H1 (cell line): ENCODE data around the gene UBN1. TPM values are rescaled to one million over a fixed set of nuclear protein-coding genes. Genes with fewer than 3 reads are reported as not detected.

Source experiments
- CTCF ChIA-PET: fragments of 300-600 bp; sonication (Branson Sonifier 250); formaldehyde crosslinking; loops from one replicate; lab custom pipeline; 2021; ENCODE audit not compliant: partially characterized antibody; lab: Charles Lee
- POLR2A ChIA-PET: fragments of 300-600 bp; sonication (Branson Sonifier 250); formaldehyde crosslinking; loops from one replicate; lab custom pipeline; 2021; ENCODE audit warnings: inconsistent platforms; ENCODE audit not compliant: partially characterized antibody; lab: Charles Lee
- DNase-seq, 2 experiments: peaks; one replicate each; pipeline versions ENCODE4 v3.0.0 to v3.0.0-alpha.2; 2010 to 2022; ENCODE audit warnings: low spot score in 2 of 2, low read depth in 1 of 2, mixed read lengths in 1 of 2
- FAIRE-seq: peaks from 2 replicates; lab custom pipeline; 2011; peaks lifted over from hg19 to GRCh38; lab: Jason Lieb, UNC
- H2AFZ ChIP-seq: 2 replicates; pipeline ENCODE4 v1.8.1; 2012; ENCODE audit warnings: low read length, inconsistent platforms
- H2AK5ac ChIP-seq: 2 replicates; pipeline ENCODE4 v1.6.1; 2013; ENCODE audit warnings: low read depth, low read length
- H2BK120ac ChIP-seq: replicated peaks from 2 replicates; pipeline ENCODE3; 2013; ENCODE audit warnings: low read depth, low read length, inconsistent platforms
- H2BK12ac ChIP-seq: 2 replicates; pipeline ENCODE4 v1.6.1; 2013; ENCODE audit warnings: low read depth, low read length
- H2BK15ac ChIP-seq: 2 replicates; pipeline ENCODE4 v1.6.1; 2013; ENCODE audit warnings: low read length
- H2BK20ac ChIP-seq: 2 replicates; pipeline ENCODE4 v1.6.1; 2013; ENCODE audit warnings: low read length
- H2BK5ac ChIP-seq: 2 replicates; pipeline ENCODE4 v1.6.1; 2013; ENCODE audit warnings: low read depth, low read length
- H3K14ac ChIP-seq: 2 replicates; pipeline ENCODE4 v1.6.1; 2013; ENCODE audit warnings: inconsistent platforms; ENCODE audit not compliant: insufficient read length
- H3K18ac ChIP-seq: 2 replicates; pipeline ENCODE4 v1.6.1; 2013; ENCODE audit warnings: low read length; ENCODE audit errors: extremely low read depth
- H3K23ac ChIP-seq: 2 replicates; pipeline ENCODE4 v1.6.1; 2013; ENCODE audit warnings: inconsistent platforms; ENCODE audit not compliant: insufficient read length
- H3K23me2 ChIP-seq: 2 replicates; pipeline ENCODE4 v1.6.1; 2013; ENCODE audit warnings: low read depth, low read length
- H3K27ac ChIP-seq: 2 replicates; pipeline ENCODE4 v1.6.1; 2011; ENCODE audit warnings: low read depth, low read length, inconsistent platforms
- H3K27me3 ChIP-seq, 4 experiments: replicated peaks in 1 of 4; 1 replicate in 1 of 4; 2 replicates in 3 of 4; pipeline versions ENCODE4 v1.6.1 to v1.8.1; 2011 to 2013; ENCODE audit warnings: low read length in 3 of 4, mild to moderate bottlenecking in 3 of 4, inconsistent platforms in 2 of 4, mixed read lengths in 2 of 4, moderate library complexity in 1 of 4; ENCODE audit not compliant: control insufficient read depth in 3 of 4, insufficient read depth in 3 of 4; ENCODE audit errors: extremely low read depth in 1 of 4
- H3K36me3 ChIP-seq, 4 experiments: 2 replicates each; pipeline versions ENCODE4 v1.6.1 to v1.8.1; 2011 to 2013; ENCODE audit warnings: mild to moderate bottlenecking in 4 of 4, low read length in 3 of 4, moderate library complexity in 2 of 4, control low read depth in 1 of 4, inconsistent platforms in 1 of 4; ENCODE audit not compliant: insufficient read depth in 4 of 4, control insufficient read depth in 2 of 4
- H3K4ac ChIP-seq: replicated peaks from 2 replicates; pipeline ENCODE3; 2013; ENCODE audit warnings: low read length, low read depth, mixed read lengths, inconsistent platforms; ENCODE audit not compliant: insufficient read length
- H3K4me1 ChIP-seq, 4 experiments: replicated peaks in 1 of 4; 1 replicate in 1 of 4; 2 replicates in 3 of 4; pipeline versions ENCODE4 v1.6.1 to v1.8.1; 2011 to 2013; ENCODE audit warnings: low read length in 3 of 4, inconsistent platforms in 2 of 4, mixed read lengths in 1 of 4; ENCODE audit not compliant: insufficient read depth in 4 of 4, control insufficient read depth in 3 of 4
- H3K4me2 ChIP-seq, 2 experiments: 2 replicates each; pipeline versions ENCODE4 v1.6.1 to v1.8.1; 2011 to 2013; ENCODE audit warnings: low read depth in 2 of 2, low read length in 2 of 2, control low read depth in 1 of 2, inconsistent platforms in 1 of 2, mild to moderate bottlenecking in 1 of 2; ENCODE audit not compliant: insufficient read depth in 1 of 2
- H3K4me3 ChIP-seq, 4 experiments: fragments of 200-600, 300-600 bp in 1 of 4; sonication (generic), shearing (Covaris generic), sonication (Bioruptor Twin) in 1 of 4; 2 replicates each; pipeline versions ENCODE4 v1.5.1 to v1.8.1; 2011 to 2016; ENCODE audit warnings: low read length in 4 of 4, low read depth in 3 of 4, control low read depth in 2 of 4, inconsistent platforms in 2 of 4, mild to moderate bottlenecking in 2 of 4, mixed read lengths in 1 of 4, moderate library complexity in 1 of 4; ENCODE audit not compliant: insufficient read depth in 2 of 4; ENCODE audit errors: extremely low read depth in 1 of 4
- H3K56ac ChIP-seq: replicated peaks from 2 replicates; pipeline ENCODE3; 2013; ENCODE audit warnings: low read depth, mild to moderate bottlenecking, mixed read lengths, low read length, inconsistent platforms; ENCODE audit not compliant: insufficient read length
- H3K79me1 ChIP-seq: 2 replicates; pipeline ENCODE4 v1.6.1; 2013; ENCODE audit warnings: low read depth, low read length, control low read depth
- H3K79me2 ChIP-seq, 2 experiments: 2 replicates each; pipeline versions ENCODE4 v1.6.1 to v1.8.1; 2012 to 2013; ENCODE audit warnings: low read length in 2 of 2, mild to moderate bottlenecking in 2 of 2, inconsistent platforms in 1 of 2; ENCODE audit not compliant: insufficient read depth in 2 of 2, control insufficient read depth in 1 of 2
- H3K9ac ChIP-seq, 4 experiments: replicated peaks in 1 of 4; 1 replicate in 1 of 4; 2 replicates in 3 of 4; pipeline versions ENCODE4 v1.6.1 to v1.8.1; 2011 to 2013; ENCODE audit warnings: low read depth in 3 of 4, low read length in 3 of 4, control low read depth in 2 of 4, mild to moderate bottlenecking in 2 of 4, moderate library complexity in 2 of 4, inconsistent platforms in 1 of 4; ENCODE audit errors: extremely low read depth in 1 of 4
- H3K9me3 ChIP-seq, 2 experiments: 2 replicates each; pipeline versions ENCODE4 v1.6.1 to v1.8.1; 2012 to 2013; ENCODE audit warnings: mild to moderate bottlenecking in 2 of 2, moderate library complexity in 2 of 2, control low read depth in 1 of 2, inconsistent platforms in 1 of 2, low read depth in 1 of 2, low read length in 1 of 2, mixed read lengths in 1 of 2; ENCODE audit not compliant: insufficient read depth in 2 of 2
- H4K20me1 ChIP-seq, 2 experiments: replicated peaks in 1 of 2; 2 replicates each; pipeline versions ENCODE3 to v1.8.1; 2011 to 2013; ENCODE audit warnings: inconsistent platforms in 2 of 2, low read length in 2 of 2, mild to moderate bottlenecking in 1 of 2; ENCODE audit not compliant: insufficient read depth in 2 of 2, control insufficient read depth in 1 of 2
- H4K5ac ChIP-seq: 2 replicates; pipeline ENCODE4 v1.6.1; 2013; ENCODE audit warnings: low read length, low read depth, mixed read lengths, inconsistent platforms; ENCODE audit not compliant: insufficient read length
- H4K8ac ChIP-seq: 2 replicates; pipeline ENCODE4 v1.8.0; 2013; ENCODE audit warnings: mild to moderate bottlenecking, moderate library complexity, low read length, inconsistent platforms; ENCODE audit not compliant: insufficient read depth; ENCODE audit errors: extremely low read depth
- H4K91ac ChIP-seq: replicated peaks from 2 replicates; pipeline ENCODE3; 2013; ENCODE audit warnings: low read length, mixed read lengths, inconsistent platforms; ENCODE audit not compliant: insufficient read length
- CTCF ChIP-seq, 3 experiments: IDR thresholded peaks; 1 replicate in 2 of 3; 2 replicates in 1 of 3; pipeline versions ENCODE4 v1.5.1 to v1.6.1; 2011; ENCODE audit warnings: low read length in 3 of 3, mild to moderate bottlenecking in 3 of 3, inconsistent platforms in 2 of 3, low read depth in 1 of 3, moderate library complexity in 1 of 3; ENCODE audit not compliant: insufficient read depth in 1 of 3; ENCODE audit errors: control extremely low read depth in 1 of 3
- RAD21 ChIP-seq, 2 experiments: IDR thresholded peaks in 1 of 2; conservative IDR thresholded peaks in 1 of 2; 2 replicates each; pipeline ENCODE4 v1.6.1; 2011; ENCODE audit warnings: low read depth in 2 of 2, low read length in 2 of 2, improper control_type of control experiment in 1 of 2, inconsistent platforms in 1 of 2, mild to moderate bottlenecking in 1 of 2, moderate library complexity in 1 of 2
- SAP30 ChIP-seq: fragments of 300-600 bp; sonication (generic); IDR thresholded peaks from 2 replicates; pipeline ENCODE4 v1.7.1; 2012; ENCODE audit warnings: low read length, moderate library complexity, mild to moderate bottlenecking, inconsistent platforms; ENCODE audit not compliant: insufficient read depth, insufficient replicate concordance
- SRF ChIP-seq: IDR thresholded peaks from 2 replicates; pipeline ENCODE4 v1.6.1; 2011; ENCODE audit warnings: mild to moderate bottlenecking, low read depth, low read length, moderate library complexity
- WGBS, 2 experiments: shearing (Covaris generic) in 1 of 2; methylation state at CpG; one replicate each; pipeline versions ENCODE4 v1.1.6 to v1.1.7; 2013 to 2015; ENCODE audit warnings: low lambda C conversion rate in 2 of 2, mixed read lengths in 2 of 2, inconsistent platforms in 1 of 2, low coverage in 1 of 2, missing lambda C conversion rate in 1 of 2; ENCODE audit not compliant: insufficient replicate concordance in 2 of 2, insufficient coverage in 1 of 2, insufficient read length in 1 of 2; ENCODE audit errors: extremely low coverage in 1 of 2, missing lambda C conversion rate in 1 of 2; 5-methylcytosine and 5-hydroxymethylcytosine counted together
- polyA plus RNA-seq, 7 experiments: library from polyadenylated mRNA; depleted of rRNA in 3 of 7; stranded (reverse) in 5 of 7; unstranded in 2 of 7; fragments of >200 nt in 5 of 7; fragments of 200-250 nt in 2 of 7; gene quantifications; 1 replicate in 5 of 7; 2 replicates in 1 of 7; 4 replicates in 1 of 7; pipeline versions ENCODE4 v1.2.1 to v1.2.3, GENCODE V29; 2011 to 2013; ENCODE audit warnings: missing spikeins in 2 of 7, mixed read lengths in 2 of 7
- total RNA-seq: library from RNA; stranded (reverse); fragmentation: NEBNext Ultra II Directional; extraction: Animal tissue kit (Norgen Biotek cat#: 25700); gene quantifications from 2 replicates; pipeline ENCODE4 v1.2.1, GENCODE V29; 2021

Gene UBN1
- total and polyA plus RNA-seq, 2 of the 8 experiments (the other 6 are each of a cell fraction or from before 2014, with no cell fraction given) = 16.2 to 37.0 TPM

- 86% methylated on average over 12 of the region's 18 CpGs; no CpG with 5 or more reads in 1 of the 2 experiments for WGBS, 2 experiments
- FAIRE-seq = no peak
- no peak overlapping the region for H2AFZ ChIP-seq
Observed at GRCh38 chr16:4922721-4923342, 75.6 kb downstream of the UBN1 start.

More at GRCh38 chr16:4922721-4923342, 75.6 kb downstream of the UBN1 start:
- Histone ChIP-seq H3K36me3 (peaks cover 0 to 8% (median 2%) of the 10 kb centered on the region in 4 experiments; a peak in 2 of 8 replicates), H2BK20ac (no peak overlapping the region), H3K14ac (no peak overlapping the region), H4K20me1 (peaks cover 0 to 5% of the 10 kb centered on the region in 2 experiments), H3K79me2 (peaks cover 0 to 6% of the 10 kb centered on the region in 2 experiments; a peak in 2 of 4 replicates), H2BK12ac (no peak overlapping the region), H2BK120ac (no peak overlapping the region), H3K23ac (no peak overlapping the region), H4K5ac (no peak overlapping the region), H3K4me3 (no peak overlapping the region), H4K8ac (no peak overlapping the region), H3K4ac (no peak overlapping the region), H3K18ac (no peak overlapping the region), H3K23me2 (no peaks in the 10 kb centered on the region), H2BK5ac (no peak overlapping the region; the same call in 1 of the 2 replicates)
- no peak for DNase-seq
- TF ChIP-seq SRF = peak; percentile 76
- TF ChIP-seq CTCF (IDR thresholded peaks at IDR 0.05; ENCODE audit: control extremely low read depth in 1 of 3, insufficient read depth in 1 of 3, low read depth in 1 of 3, low read length in 3 of 3) = peak in 1 of 3 experiments; percentile 17; a peak in 1 of 4 replicates
- TF ChIP-seq SAP30 = no peak
- no peak for TF ChIP-seq RAD21 (IDR thresholded peaks at IDR 0.05 in 1 of 2, conservative IDR thresholded peaks at IDR 0.05 in 1 of 2; ENCODE audit: low read depth in 2 of 2, low read length in 2 of 2)
- TF ChIP-seq, all 59 proteins: peak for 2
- Histone ChIP-seq H3K56ac (no peak overlapping the region), H4K91ac (no peak overlapping the region), H3K9me3 (peaks cover 4 to 5% of the 10 kb centered on the region in 2 experiments; a peak in 2 of 4 replicates), H3K4me2 (no peak overlapping the region), H2BK15ac (no peak overlapping the region), H3K9ac (no peak overlapping the region; a peak in 2 of 7 replicates), H3K79me1 (peaks cover 7% of the 10 kb centered on the region), H3K4me1 (peaks cover 0 to 15% (median 7%) of the 10 kb centered on the region in 4 experiments; a peak in 5 of 7 replicates), H2AK5ac (no peak overlapping the region), H3K27me3 (no peaks in the 10 kb centered on the region; a peak in 1 of 7 replicates), H3K27ac (no peak overlapping the region)
- CTCF ChIA-PET = interaction anchor here (0.6 to 1.4 kb wide), 4 partner anchors 10 to 702 kb away, joined by 3 to 5 read pairs (median 4); no protein-coding TSS in a partner anchor
- POLR2A ChIA-PET = interaction anchor here (1.4 to 3.7 kb wide), 4 partner anchors 8 to 19 kb away, joined by 3 to 16 read pairs (median 4); no protein-coding TSS in a partner anchor
